ENCODE results near the gene GMDS.

- TF ChIP-seq POLR2AphosphoS5 (IDR thresholded peaks at IDR 0.05; ENCODE audit: low read depth, low read length) (no peak), POLR2A (IDR thresholded peaks at IDR 0.05; ENCODE audit: low read depth, low read length) (no peak)
Observed at GRCh38 chr6:1643830-1644445, 601.5 kb downstream of the GMDS start.

All from GM12892 (cell line).